ENCODE results near the gene CACNA1F. TPM values are rescaled to one million over a fixed set of nuclear protein-coding genes. Genes with fewer than 3 reads are reported as not detected.

CACNA1F gene
- total and polyA plus RNA-seq, 10 of the 15 experiments (the other 5 are each of a cell fraction or from before 2014, with no cell fraction given) = 0.01 to 0.32 (median 0.05) TPM; not detected in 5

DNA sequence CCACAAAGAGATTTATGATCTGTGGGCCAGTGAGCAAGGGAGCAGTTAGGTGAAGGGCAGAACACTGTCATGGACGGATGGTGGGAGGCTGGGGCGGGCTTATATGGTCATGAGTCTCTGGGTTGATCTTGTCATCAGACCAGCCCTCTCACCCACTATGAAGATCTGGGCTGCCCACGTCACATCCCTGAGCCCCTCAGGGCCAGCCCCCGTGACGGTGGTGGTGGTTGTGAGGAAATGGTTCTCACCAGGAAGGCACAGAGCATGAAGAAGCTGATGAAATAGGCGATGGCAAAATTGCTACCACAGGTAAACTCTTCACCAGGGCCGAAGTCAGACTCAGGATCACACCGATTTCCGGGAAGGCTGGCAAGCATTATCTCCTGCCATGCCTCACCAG is 22.1 kb downstream of the CACNA1F start (continued):
- TF ChIP-seq ZNF592 (IDR thresholded peaks at IDR 0.05) (no peak), KAT2A (conservative IDR thresholded peaks at IDR 0.05; ENCODE audit: control insufficient read depth, low read depth, low read length) (no peak), MEF2B (IDR thresholded peaks at IDR 0.05; ENCODE audit: partially characterized antibody, poor library complexity, severe bottlenecking) (no peak), ATF2 (IDR thresholded peaks at IDR 0.05; ENCODE audit: low read length) (no peak), STAT3 (IDR thresholded peaks at IDR 0.05; ENCODE audit: low read depth, low read length) (no peak), RAD51 (IDR thresholded peaks at IDR 0.05) (no peak), PBX3 (IDR thresholded peaks at IDR 0.05; ENCODE audit: insufficient replicate concordance, low read depth, low read length) (no peak), TARDBP (IDR thresholded peaks at IDR 0.05; ENCODE audit: borderline replicate concordance) (no peak), HDGF (IDR thresholded peaks at IDR 0.05) (no peak), CREB1 (IDR thresholded peaks at IDR 0.05; ENCODE audit: low read depth) (no peak), LARP7 (IDR thresholded peaks at IDR 0.05) (no peak), SREBF2 (IDR thresholded peaks at IDR 0.05; ENCODE audit: low read length) (no peak), ZSCAN29 (IDR thresholded peaks at IDR 0.05) (no peak), SMAD1 (IDR thresholded peaks at IDR 0.05; ENCODE audit: low read depth, partially characterized antibody) (no peak)
- TF ChIP-seq, protein P1, sequence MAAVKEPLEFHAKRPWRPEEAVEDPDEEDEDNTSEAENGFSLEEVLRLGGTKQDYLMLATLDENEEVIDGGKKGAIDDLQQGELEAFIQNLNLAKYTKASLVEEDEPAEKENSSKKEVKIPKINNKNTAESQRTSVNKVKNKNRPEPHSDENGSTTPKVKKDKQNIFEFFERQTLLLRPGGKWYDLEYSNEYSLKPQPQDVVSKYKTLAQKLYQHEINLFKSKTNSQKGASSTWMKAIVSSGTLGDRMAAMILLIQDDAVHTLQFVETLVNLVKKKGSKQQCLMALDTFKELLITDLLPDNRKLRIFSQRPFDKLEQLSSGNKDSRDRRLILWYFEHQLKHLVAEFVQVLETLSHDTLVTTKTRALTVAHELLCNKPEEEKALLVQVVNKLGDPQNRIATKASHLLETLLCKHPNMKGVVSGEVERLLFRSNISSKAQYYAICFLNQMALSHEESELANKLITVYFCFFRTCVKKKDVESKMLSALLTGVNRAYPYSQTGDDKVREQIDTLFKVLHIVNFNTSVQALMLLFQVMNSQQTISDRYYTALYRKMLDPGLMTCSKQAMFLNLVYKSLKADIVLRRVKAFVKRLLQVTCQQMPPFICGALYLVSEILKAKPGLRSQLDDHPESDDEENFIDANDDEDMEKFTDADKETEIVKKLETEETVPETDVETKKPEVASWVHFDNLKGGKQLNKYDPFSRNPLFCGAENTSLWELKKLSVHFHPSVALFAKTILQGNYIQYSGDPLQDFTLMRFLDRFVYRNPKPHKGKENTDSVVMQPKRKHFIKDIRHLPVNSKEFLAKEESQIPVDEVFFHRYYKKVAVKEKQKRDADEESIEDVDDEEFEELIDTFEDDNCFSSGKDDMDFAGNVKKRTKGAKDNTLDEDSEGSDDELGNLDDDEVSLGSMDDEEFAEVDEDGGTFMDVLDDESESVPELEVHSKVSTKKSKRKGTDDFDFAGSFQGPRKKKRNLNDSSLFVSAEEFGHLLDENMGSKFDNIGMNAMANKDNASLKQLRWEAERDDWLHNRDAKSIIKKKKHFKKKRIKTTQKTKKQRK (IDR thresholded peaks at IDR 0.05; ENCODE audit: low read depth, low read length) = no peak

Measured in GM12878 (cell line).